ENCODE data around the gene LPAR5.

Gene LPAR5

DNA sequence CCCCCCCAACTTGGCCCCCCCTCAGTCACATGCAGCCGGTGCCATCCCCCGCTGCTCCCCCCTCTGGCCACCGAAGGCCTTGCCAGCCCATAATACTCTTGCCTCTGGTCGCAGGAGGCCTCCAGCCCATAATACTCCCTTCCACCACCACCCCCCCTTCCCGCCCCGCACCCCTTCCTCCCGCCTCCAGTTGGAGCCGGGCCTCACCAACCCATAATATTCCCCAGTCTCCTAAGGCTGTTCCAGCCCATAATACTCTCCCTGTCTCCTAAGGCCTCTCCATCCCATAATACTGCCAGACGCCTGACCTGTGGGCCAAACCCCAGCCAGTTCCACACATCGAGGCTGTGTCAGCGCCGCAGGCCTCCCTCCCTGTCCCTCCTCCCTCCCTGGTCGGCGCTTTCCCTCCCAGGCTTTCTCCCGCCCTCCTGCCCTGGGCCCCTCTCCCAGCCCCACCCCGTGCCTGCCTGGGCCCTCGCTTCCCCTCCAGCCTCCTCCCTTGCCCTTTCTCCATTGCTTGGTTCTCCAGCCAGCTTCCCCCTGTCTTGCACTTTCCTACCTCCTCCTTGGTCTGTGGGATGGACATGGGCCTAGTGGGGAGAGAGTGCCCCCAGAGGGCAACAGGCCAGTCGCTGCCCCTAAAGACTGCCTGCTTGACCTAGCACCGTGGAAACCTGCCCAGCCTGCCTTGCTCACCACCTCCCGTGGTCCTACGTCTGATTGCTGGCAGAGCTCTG is 21.8 kb downstream of the LPAR5 start (continued):
- TF ChIP-seq, protein P1, sequence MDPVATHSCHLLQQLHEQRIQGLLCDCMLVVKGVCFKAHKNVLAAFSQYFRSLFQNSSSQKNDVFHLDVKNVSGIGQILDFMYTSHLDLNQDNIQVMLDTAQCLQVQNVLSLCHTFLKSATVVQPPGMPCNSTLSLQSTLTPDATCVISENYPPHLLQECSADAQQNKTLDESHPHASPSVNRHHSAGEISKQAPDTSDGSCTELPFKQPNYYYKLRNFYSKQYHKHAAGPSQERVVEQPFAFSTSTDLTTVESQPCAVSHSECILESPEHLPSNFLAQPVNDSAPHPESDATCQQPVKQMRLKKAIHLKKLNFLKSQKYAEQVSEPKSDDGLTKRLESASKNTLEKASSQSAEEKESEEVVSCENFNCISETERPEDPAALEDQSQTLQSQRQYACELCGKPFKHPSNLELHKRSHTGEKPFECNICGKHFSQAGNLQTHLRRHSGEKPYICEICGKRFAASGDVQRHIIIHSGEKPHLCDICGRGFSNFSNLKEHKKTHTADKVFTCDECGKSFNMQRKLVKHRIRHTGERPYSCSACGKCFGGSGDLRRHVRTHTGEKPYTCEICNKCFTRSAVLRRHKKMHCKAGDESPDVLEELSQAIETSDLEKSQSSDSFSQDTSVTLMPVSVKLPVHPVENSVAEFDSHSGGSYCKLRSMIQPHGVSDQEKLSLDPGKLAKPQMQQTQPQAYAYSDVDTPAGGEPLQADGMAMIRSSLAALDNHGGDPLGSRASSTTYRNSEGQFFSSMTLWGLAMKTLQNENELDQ (tag by site-specific recombination; IDR thresholded peaks at IDR 0.05; ENCODE audit: low read depth), result no peak
- peak; percentile 84 for TF ChIP-seq ZBTB8A (tag by site-specific recombination; IDR thresholded peaks at IDR 0.05)
- peak; percentile 99 for TF ChIP-seq PRDM1 (tag by site-specific recombination; IDR thresholded peaks at IDR 0.05)
- TF ChIP-seq ZNF473 (tag by site-specific recombination; IDR thresholded peaks at IDR 0.05), result no peak
- TF ChIP-seq ZNF701 (tag by site-specific recombination; IDR thresholded peaks at IDR 0.05), result no peak
- TF ChIP-seq, protein P2, sequence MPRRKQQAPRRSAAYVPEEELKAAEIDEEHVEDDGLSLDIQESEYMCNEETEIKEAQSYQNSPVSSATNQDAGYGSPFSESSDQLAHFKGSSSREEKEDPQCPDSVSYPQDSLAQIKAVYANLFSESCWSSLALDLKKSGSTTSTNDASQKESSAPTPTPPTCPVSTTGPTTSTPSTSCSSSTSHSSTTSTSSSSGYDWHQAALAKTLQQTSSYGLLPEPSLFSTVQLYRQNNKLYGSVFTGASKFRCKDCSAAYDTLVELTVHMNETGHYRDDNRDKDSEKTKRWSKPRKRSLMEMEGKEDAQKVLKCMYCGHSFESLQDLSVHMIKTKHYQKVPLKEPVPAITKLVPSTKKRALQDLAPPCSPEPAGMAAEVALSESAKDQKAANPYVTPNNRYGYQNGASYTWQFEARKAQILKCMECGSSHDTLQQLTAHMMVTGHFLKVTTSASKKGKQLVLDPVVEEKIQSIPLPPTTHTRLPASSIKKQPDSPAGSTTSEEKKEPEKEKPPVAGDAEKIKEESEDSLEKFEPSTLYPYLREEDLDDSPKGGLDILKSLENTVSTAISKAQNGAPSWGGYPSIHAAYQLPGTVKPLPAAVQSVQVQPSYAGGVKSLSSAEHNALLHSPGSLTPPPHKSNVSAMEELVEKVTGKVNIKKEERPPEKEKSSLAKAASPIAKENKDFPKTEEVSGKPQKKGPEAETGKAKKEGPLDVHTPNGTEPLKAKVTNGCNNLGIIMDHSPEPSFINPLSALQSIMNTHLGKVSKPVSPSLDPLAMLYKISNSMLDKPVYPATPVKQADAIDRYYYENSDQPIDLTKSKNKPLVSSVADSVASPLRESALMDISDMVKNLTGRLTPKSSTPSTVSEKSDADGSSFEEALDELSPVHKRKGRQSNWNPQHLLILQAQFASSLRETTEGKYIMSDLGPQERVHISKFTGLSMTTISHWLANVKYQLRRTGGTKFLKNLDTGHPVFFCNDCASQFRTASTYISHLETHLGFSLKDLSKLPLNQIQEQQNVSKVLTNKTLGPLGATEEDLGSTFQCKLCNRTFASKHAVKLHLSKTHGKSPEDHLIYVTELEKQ (tag by site-specific recombination; IDR thresholded peaks at IDR 0.05; ENCODE audit: borderline replicate concordance), result peak; percentile 20; the same call in 1 of the 2 replicates
- TF ChIP-seq ZNF677 (tag by site-specific recombination; IDR thresholded peaks at IDR 0.05), result no peak
- TF ChIP-seq GLI2 (tag by site-specific recombination; IDR thresholded peaks at IDR 0.05; ENCODE audit: borderline replicate concordance, low read depth), result no peak
- TF ChIP-seq ZBTB1 (tag by site-specific recombination; IDR thresholded peaks at IDR 0.05), result no peak
- TF ChIP-seq, protein P3, sequence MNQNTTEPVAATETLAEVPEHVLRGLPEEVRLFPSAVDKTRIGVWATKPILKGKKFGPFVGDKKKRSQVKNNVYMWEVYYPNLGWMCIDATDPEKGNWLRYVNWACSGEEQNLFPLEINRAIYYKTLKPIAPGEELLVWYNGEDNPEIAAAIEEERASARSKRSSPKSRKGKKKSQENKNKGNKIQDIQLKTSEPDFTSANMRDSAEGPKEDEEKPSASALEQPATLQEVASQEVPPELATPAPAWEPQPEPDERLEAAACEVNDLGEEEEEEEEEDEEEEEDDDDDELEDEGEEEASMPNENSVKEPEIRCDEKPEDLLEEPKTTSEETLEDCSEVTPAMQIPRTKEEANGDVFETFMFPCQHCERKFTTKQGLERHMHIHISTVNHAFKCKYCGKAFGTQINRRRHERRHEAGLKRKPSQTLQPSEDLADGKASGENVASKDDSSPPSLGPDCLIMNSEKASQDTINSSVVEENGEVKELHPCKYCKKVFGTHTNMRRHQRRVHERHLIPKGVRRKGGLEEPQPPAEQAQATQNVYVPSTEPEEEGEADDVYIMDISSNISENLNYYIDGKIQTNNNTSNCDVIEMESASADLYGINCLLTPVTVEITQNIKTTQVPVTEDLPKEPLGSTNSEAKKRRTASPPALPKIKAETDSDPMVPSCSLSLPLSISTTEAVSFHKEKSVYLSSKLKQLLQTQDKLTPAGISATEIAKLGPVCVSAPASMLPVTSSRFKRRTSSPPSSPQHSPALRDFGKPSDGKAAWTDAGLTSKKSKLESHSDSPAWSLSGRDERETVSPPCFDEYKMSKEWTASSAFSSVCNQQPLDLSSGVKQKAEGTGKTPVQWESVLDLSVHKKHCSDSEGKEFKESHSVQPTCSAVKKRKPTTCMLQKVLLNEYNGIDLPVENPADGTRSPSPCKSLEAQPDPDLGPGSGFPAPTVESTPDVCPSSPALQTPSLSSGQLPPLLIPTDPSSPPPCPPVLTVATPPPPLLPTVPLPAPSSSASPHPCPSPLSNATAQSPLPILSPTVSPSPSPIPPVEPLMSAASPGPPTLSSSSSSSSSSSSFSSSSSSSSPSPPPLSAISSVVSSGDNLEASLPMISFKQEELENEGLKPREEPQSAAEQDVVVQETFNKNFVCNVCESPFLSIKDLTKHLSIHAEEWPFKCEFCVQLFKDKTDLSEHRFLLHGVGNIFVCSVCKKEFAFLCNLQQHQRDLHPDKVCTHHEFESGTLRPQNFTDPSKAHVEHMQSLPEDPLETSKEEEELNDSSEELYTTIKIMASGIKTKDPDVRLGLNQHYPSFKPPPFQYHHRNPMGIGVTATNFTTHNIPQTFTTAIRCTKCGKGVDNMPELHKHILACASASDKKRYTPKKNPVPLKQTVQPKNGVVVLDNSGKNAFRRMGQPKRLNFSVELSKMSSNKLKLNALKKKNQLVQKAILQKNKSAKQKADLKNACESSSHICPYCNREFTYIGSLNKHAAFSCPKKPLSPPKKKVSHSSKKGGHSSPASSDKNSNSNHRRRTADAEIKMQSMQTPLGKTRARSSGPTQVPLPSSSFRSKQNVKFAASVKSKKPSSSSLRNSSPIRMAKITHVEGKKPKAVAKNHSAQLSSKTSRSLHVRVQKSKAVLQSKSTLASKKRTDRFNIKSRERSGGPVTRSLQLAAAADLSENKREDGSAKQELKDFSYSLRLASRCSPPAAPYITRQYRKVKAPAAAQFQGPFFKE (tag by site-specific recombination; IDR thresholded peaks at IDR 0.05; ENCODE audit: borderline replicate concordance), result peak; percentile 67; the same call in 1 of the 2 replicates
- TF ChIP-seq, protein P4, sequence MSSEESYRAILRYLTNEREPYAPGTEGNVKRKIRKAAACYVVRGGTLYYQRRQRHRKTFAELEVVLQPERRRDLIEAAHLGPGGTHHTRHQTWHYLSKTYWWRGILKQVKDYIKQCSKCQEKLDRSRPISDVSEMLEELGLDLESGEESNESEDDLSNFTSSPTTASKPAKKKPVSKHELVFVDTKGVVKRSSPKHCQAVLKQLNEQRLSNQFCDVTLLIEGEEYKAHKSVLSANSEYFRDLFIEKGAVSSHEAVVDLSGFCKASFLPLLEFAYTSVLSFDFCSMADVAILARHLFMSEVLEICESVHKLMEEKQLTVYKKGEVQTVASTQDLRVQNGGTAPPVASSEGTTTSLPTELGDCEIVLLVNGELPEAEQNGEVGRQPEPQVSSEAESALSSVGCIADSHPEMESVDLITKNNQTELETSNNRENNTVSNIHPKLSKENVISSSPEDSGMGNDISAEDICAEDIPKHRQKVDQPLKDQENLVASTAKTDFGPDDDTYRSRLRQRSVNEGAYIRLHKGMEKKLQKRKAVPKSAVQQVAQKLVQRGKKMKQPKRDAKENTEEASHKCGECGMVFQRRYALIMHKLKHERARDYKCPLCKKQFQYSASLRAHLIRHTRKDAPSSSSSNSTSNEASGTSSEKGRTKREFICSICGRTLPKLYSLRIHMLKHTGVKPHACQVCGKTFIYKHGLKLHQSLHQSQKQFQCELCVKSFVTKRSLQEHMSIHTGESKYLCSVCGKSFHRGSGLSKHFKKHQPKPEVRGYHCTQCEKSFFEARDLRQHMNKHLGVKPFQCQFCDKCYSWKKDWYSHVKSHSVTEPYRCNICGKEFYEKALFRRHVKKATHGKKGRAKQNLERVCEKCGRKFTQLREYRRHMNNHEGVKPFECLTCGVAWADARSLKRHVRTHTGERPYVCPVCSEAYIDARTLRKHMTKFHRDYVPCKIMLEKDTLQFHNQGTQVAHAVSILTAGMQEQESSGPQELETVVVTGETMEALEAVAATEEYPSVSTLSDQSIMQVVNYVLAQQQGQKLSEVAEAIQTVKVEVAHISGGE (tag by site-specific recombination; conservative IDR thresholded peaks at IDR 0.05; ENCODE audit: low read depth), result peak; percentile 44; the same call in 1 of the 2 replicates
